Measurements from ENCODE around the gene KLHL26.

The KLHL26 gene

GRCh38 chr19:18612051-18612771, 24.6 kb upstream of the KLHL26 start (continued):
- no peak for TF ChIP-seq PRDM2 (tag by site-specific recombination; IDR thresholded peaks at IDR 0.05; ENCODE audit: borderline replicate concordance)
- TF ChIP-seq, protein P1, sequence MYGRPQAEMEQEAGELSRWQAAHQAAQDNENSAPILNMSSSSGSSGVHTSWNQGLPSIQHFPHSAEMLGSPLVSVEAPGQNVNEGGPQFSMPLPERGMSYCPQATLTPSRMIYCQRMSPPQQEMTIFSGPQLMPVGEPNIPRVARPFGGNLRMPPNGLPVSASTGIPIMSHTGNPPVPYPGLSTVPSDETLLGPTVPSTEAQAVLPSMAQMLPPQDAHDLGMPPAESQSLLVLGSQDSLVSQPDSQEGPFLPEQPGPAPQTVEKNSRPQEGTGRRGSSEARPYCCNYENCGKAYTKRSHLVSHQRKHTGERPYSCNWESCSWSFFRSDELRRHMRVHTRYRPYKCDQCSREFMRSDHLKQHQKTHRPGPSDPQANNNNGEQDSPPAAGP (tag by site-specific recombination; IDR thresholded peaks at IDR 0.05), result peak; percentile 73; the same call in 1 of the 2 replicates
- TF ChIP-seq ZNF785 (tag by site-specific recombination; IDR thresholded peaks at IDR 0.05), result no peak
- peak; percentile 79; the same call in 1 of the 2 replicates for TF ChIP-seq ZBTB10 (tag by site-specific recombination; IDR thresholded peaks at IDR 0.05)
- no peak for TF ChIP-seq ZNF791 (tag by site-specific recombination; IDR thresholded peaks at IDR 0.05)
- TF ChIP-seq ZNF660 (tag by site-specific recombination; IDR thresholded peaks at IDR 0.05), result no peak
- TF ChIP-seq ZNF626 (tag by site-specific recombination; IDR thresholded peaks at IDR 0.05), result no peak
- TF ChIP-seq SP2 (tag by site-specific recombination; IDR thresholded peaks at IDR 0.05), result peak; percentile 35; the same call in 1 of the 2 replicates
- TF ChIP-seq ZNF768 (tag by site-specific recombination; IDR thresholded peaks at IDR 0.05), result no peak
- peak; percentile 64; the same call in 1 of the 2 replicates for TF ChIP-seq ZBTB1 (tag by site-specific recombination; IDR thresholded peaks at IDR 0.05)
- no peak for TF ChIP-seq ZFP41 (tag by site-specific recombination; IDR thresholded peaks at IDR 0.05; ENCODE audit: borderline replicate concordance)
- TF ChIP-seq ZIC2 (tag by site-specific recombination; IDR thresholded peaks at IDR 0.05), result peak; percentile 29; the same call in 1 of the 2 replicates
- TF ChIP-seq SCRT2 (tag by site-specific recombination; IDR thresholded peaks at IDR 0.05), result peak; percentile 46
- no peak for TF ChIP-seq ZNF324 (tag by site-specific recombination; IDR thresholded peaks at IDR 0.05)
- peak; percentile 94 for TF ChIP-seq GLIS1 (tag by site-specific recombination; IDR thresholded peaks at IDR 0.05)
- no peak for TF ChIP-seq ZNF311 (tag by site-specific recombination; IDR thresholded peaks at IDR 0.05; ENCODE audit: borderline replicate concordance)
- TF ChIP-seq ZBTB48 (tag by site-specific recombination; IDR thresholded peaks at IDR 0.05), result peak; percentile 38; the same call in 1 of the 2 replicates
- no peak for TF ChIP-seq HOXD13 (CRISPR knock-in tag; IDR thresholded peaks at IDR 0.05; ENCODE audit: borderline replicate concordance)
- TF ChIP-seq ZNF596 (tag by site-specific recombination; IDR thresholded peaks at IDR 0.05), result no peak
- TF ChIP-seq ZNF16 (tag by site-specific recombination; IDR thresholded peaks at IDR 0.05; ENCODE audit: low read depth), result no peak
- no peak for TF ChIP-seq ZNF514 (tag by site-specific recombination; IDR thresholded peaks at IDR 0.05)
- no peak for TF ChIP-seq KLF7 (tag by site-specific recombination; IDR thresholded peaks at IDR 0.05; ENCODE audit: borderline replicate concordance)
- peak; percentile 82 for TF ChIP-seq ZNF335 (tag by site-specific recombination; conservative IDR thresholded peaks at IDR 0.05)
- no peak for TF ChIP-seq INSM2 (tag by site-specific recombination; IDR thresholded peaks at IDR 0.05)
- TF ChIP-seq KLF16 (tag by site-specific recombination; IDR thresholded peaks at IDR 0.05), result peak; percentile 30; the same call in 1 of the 2 replicates
- TF ChIP-seq ZEB2 (tag by site-specific recombination; IDR thresholded peaks at IDR 0.05), result peak; percentile 55
- TF ChIP-seq ZNF132 (tag by site-specific recombination; IDR thresholded peaks at IDR 0.05; ENCODE audit: borderline replicate concordance), result no peak
- TF ChIP-seq ZNF548 (tag by site-specific recombination; IDR thresholded peaks at IDR 0.05), result no peak
- peak; percentile 42; the same call in 1 of the 2 replicates for TF ChIP-seq ZXDB (tag by site-specific recombination; IDR thresholded peaks at IDR 0.05)
- no peak for TF ChIP-seq ZNF174 (tag by site-specific recombination; IDR thresholded peaks at IDR 0.05)

Measured in HEK293 (cell line).